H1 (cell line): ENCODE measurements around the gene SORCS3. TPM values are rescaled to one million over a fixed set of nuclear protein-coding genes. Genes with fewer than 3 reads are reported as not detected.

Experiments used
- EZH2 ChIP-seq: fragments of 200-600 bp; sonication (generic); IDR thresholded peaks from 2 replicates; pipeline ENCODE4 v1.7.1; 2012; ENCODE audit warnings: low read depth, mild to moderate bottlenecking, moderate library complexity, low read length, inconsistent platforms; ENCODE audit not compliant: severe bottlenecking
- HDAC2 ChIP-seq, 2 experiments: fragments of 300-600 bp in 1 of 2; sonication (generic) in 1 of 2; IDR thresholded peaks; 2 replicates each; pipeline ENCODE4 v1.6.1; 2011 to 2012; ENCODE audit warnings: low read depth in 2 of 2, low read length in 2 of 2, mild to moderate bottlenecking in 2 of 2, moderate library complexity in 2 of 2, borderline replicate concordance in 1 of 2, inconsistent platforms in 1 of 2
- KDM4A ChIP-seq: IDR thresholded peaks from one replicate; pipeline ENCODE4 v1.7.1; 2012; ENCODE audit warnings: low read depth, mild to moderate bottlenecking, moderate library complexity, low read length, inconsistent platforms; ENCODE audit not compliant: severe bottlenecking
- KDM5A ChIP-seq: fragments of 200-600 bp; IDR thresholded peaks from 2 replicates; pipeline ENCODE4 v1.7.1; 2012; ENCODE audit warnings: mild to moderate bottlenecking, low read length, inconsistent platforms, mixed read lengths
- MAFK ChIP-seq: IDR thresholded peaks from 2 replicates; pipeline ENCODE4 v1.6.1; 2012; ENCODE audit warnings: low read depth, mild to moderate bottlenecking, improper control_type of control experiment, low read length
- RXRA ChIP-seq: IDR thresholded peaks from 2 replicates; pipeline ENCODE4 v1.6.1; 2011; ENCODE audit warnings: low read depth, mild to moderate bottlenecking, low read length, moderate library complexity; ENCODE audit not compliant: insufficient read depth
- SP2 ChIP-seq: IDR thresholded peaks from 2 replicates; pipeline ENCODE4 v1.6.1; 2012; ENCODE audit warnings: mild to moderate bottlenecking, low read length, inconsistent platforms
- TAF1 ChIP-seq: IDR thresholded peaks from 2 replicates; pipeline ENCODE4 v1.6.1; 2011; ENCODE audit warnings: mild to moderate bottlenecking, low read depth, low read length
- ZNF274 ChIP-seq: IDR thresholded peaks from 2 replicates; pipeline ENCODE4 v1.7.0; 2012; ENCODE audit warnings: low read length, borderline replicate concordance; ENCODE audit errors: extremely low read depth
- polyA plus RNA-seq, 7 experiments: library from polyadenylated mRNA; depleted of rRNA in 3 of 7; stranded (reverse) in 5 of 7; unstranded in 2 of 7; fragments of >200 nt in 5 of 7; fragments of 200-250 nt in 2 of 7; gene quantifications; 1 replicate in 5 of 7; 2 replicates in 1 of 7; 4 replicates in 1 of 7; pipeline versions ENCODE4 v1.2.1 to v1.2.3, GENCODE V29; 2011 to 2013; ENCODE audit warnings: missing spikeins in 2 of 7, mixed read lengths in 2 of 7
- total RNA-seq: library from RNA; stranded (reverse); fragmentation: NEBNext Ultra II Directional; extraction: Animal tissue kit (Norgen Biotek cat#: 25700); gene quantifications from 2 replicates; pipeline ENCODE4 v1.2.1, GENCODE V29; 2021

SORCS3 gene
- total and polyA plus RNA-seq, 2 of the 8 experiments (the other 6 are each of a cell fraction or from before 2014, with no cell fraction given) = 0.26 to 0.88 TPM

DNA sequence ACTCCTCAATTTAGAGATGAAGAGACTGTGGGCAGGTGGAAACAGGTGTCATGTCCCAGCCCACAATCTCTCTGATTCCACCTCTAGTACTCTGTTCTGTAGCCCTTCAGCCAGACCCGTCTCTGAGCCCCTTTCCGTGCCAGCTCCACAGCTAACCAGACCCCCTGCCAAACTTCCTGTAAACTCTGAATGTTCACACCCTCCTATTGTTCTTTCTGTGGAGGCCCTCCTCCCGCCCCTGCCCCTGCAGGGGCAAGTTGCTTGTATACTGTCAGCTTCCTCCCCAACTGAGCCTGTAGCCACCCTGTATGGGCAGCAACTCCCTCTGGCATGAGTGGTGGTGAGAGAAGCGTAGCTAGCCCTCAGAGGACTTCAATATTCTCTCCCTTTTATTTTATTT is 520.7 kb downstream of the SORCS3 start (continued):
- TF ChIP-seq TAF1 (no peak), KDM5A (no peak), KDM4A (no peak), ZNF274 (no peak), MAFK (no peak), RXRA (no peak), HDAC2 (IDR thresholded peaks at IDR 0.05; ENCODE audit: borderline replicate concordance in 1 of 2, low read depth in 2 of 2, low read length in 2 of 2) (no peak), EZH2 (no peak), SP2 (no peak)
